K562 (cell line): Measurements from ENCODE around the gene DIP2A. TPM values are rescaled to one million over a fixed set of nuclear protein-coding genes. Genes with fewer than 3 reads are reported as not detected.

ENCODE experiments used
- ATAC-seq: fragments of 200-7000 bp; cut with Tn5 transposase; 3 replicates; pipeline ENCODE4 v1.9.1; 2020; ENCODE audit warnings: moderate library complexity
- BruUV-seq: library from RNA; stranded (reverse); fragments of 400-500 nt; replicated peaks from 2 replicates; lab custom pipeline; 2021; lab: Mats Ljungman, UMichigan
- CTCF ChIA-PET: fragments of 300-600 bp; formaldehyde crosslinking; extraction: SDS; loops from one replicate; lab custom pipeline; 2021; ENCODE audit warnings: low intra/inter-chr PET ratio; lab: Yijun Ruan, JAX
- POLR2A ChIA-PET: fragments of 300-600, 350-650 bp; sonication (Branson Sonifier 250); formaldehyde crosslinking; extraction: SDS; loops from one replicate; lab custom pipeline; 2021; ENCODE audit warnings: antibody characterized with exemption, inconsistent platforms; lab: Yijun Ruan, JAX
- DNase-seq, 4 experiments: peaks; one replicate each; pipeline versions ENCODE4 v3.0.0 to v3.0.0-alpha.2; 2011 to 2018; ENCODE audit warnings: low spot score in 3 of 4, mixed read lengths in 3 of 4; ENCODE audit errors: extremely low read depth in 1 of 4
- FAIRE-seq: peaks from 2 replicates; lab custom pipeline; 2011; peaks lifted over from hg19 to GRCh38; lab: Jason Lieb, UNC
- H2AFZ ChIP-seq: 2 replicates; pipeline ENCODE4 v1.6.0; 2011; ENCODE audit warnings: low read depth, low read length, control low read depth, inconsistent platforms
- H3K27ac ChIP-seq: fragments of 200-600 bp; 3 replicates; pipeline ENCODE4 v1.8.0; 2011; ENCODE audit warnings: low read depth, mild to moderate bottlenecking, control low read depth, inconsistent platforms, low read length, moderate library complexity, mixed read lengths; ENCODE audit errors: extremely low read depth
- H3K27me3 ChIP-seq, 2 experiments: fragments of 300-600 bp in 1 of 2; 2 replicates in 1 of 2; 3 replicates in 1 of 2; pipeline versions ENCODE4 v1.6.0 to v1.8.0; 2011; ENCODE audit warnings: inconsistent platforms in 2 of 2, low read length in 2 of 2, mild to moderate bottlenecking in 1 of 2, mixed read lengths in 1 of 2, moderate library complexity in 1 of 2; ENCODE audit not compliant: control insufficient read depth in 2 of 2, insufficient read depth in 2 of 2
- H3K36me3 ChIP-seq: fragments of 300-600 bp; 3 replicates; pipeline ENCODE4 v1.8.0; 2011; ENCODE audit warnings: mild to moderate bottlenecking, low read length, inconsistent platforms; ENCODE audit not compliant: control insufficient read depth, insufficient read depth
- H3K4me1 ChIP-seq, 2 experiments: fragments of 200-600 bp in 1 of 2; replicated peaks in 1 of 2; 2 replicates in 1 of 2; 3 replicates in 1 of 2; pipeline versions ENCODE4 v1.5.1 to v1.8.0; 2011; ENCODE audit warnings: inconsistent platforms in 2 of 2, low read length in 2 of 2, mild to moderate bottlenecking in 1 of 2, mixed read lengths in 1 of 2, moderate library complexity in 1 of 2; ENCODE audit not compliant: control insufficient read depth in 2 of 2, insufficient read depth in 2 of 2
- H3K4me2 ChIP-seq: 2 replicates; pipeline ENCODE4 v1.6.1; 2011; ENCODE audit warnings: low read length, control low read depth, inconsistent platforms, mixed read lengths; ENCODE audit not compliant: insufficient read depth
- H3K4me3 ChIP-seq: fragments of 200-600 bp; sonication (generic), shearing (Covaris generic); 2 replicates; pipeline ENCODE4 v1.5.1; 2016; ENCODE audit warnings: control low read depth, inconsistent platforms
- H3K79me2 ChIP-seq: fragments of 200-600 bp; 3 replicates; pipeline ENCODE4 v1.8.0; 2011; ENCODE audit warnings: low read length, inconsistent platforms; ENCODE audit not compliant: control insufficient read depth, insufficient read depth
- H3K9ac ChIP-seq, 2 experiments: 2 replicates each; pipeline versions ENCODE4 v1.6.0 to v1.6.1; 2011; ENCODE audit warnings: low read depth in 2 of 2, low read length in 2 of 2, control low read depth in 1 of 2, inconsistent platforms in 1 of 2, mild to moderate bottlenecking in 1 of 2, mixed read lengths in 1 of 2; ENCODE audit not compliant: insufficient read depth in 1 of 2
- H3K9me1 ChIP-seq: one replicate; pipeline ENCODE4 v1.6.0; 2011; ENCODE audit warnings: inconsistent platforms, mild to moderate bottlenecking, low read length, moderate library complexity; ENCODE audit not compliant: control insufficient read depth, insufficient read depth
- H3K9me3 ChIP-seq: replicated peaks from 2 replicates; pipeline ENCODE4 v1.5.1; 2011; ENCODE audit warnings: low read depth, low read length, inconsistent platforms; ENCODE audit not compliant: control insufficient read depth, insufficient read depth
- H4K20me1 ChIP-seq: replicated peaks from 2 replicates; pipeline ENCODE4 v1.6.1; 2011; ENCODE audit warnings: low read length, inconsistent platforms, mixed read lengths; ENCODE audit not compliant: control insufficient read depth, insufficient read depth
- CEBPB ChIP-seq: fragments of 450-650 bp; IDR thresholded peaks from 2 replicates; pipeline ENCODE4 v1.6.1; 2016; ENCODE audit warnings: missing genetic modification characterization, missing compliant biosample characterization
- DACH1 ChIP-seq: fragments of 450-650 bp; IDR thresholded peaks from 2 replicates; pipeline ENCODE4 v1.6.1; 2018; ENCODE audit not compliant: partially characterized antibody
- RBM25 ChIP-seq: fragments of 200-400 bp; formaldehyde crosslinking; IDR thresholded peaks from 2 replicates; pipeline ENCODE4 v1.6.1; 2018; ENCODE audit warnings: low read length, low read depth, moderate library complexity; ENCODE audit not compliant: severe bottlenecking
- SMAD4 ChIP-seq: fragments of 250-450 bp; sonication (Bioruptor Pico); conservative IDR thresholded peaks from 2 replicates; pipeline ENCODE4 v1.8.0; 2021; ENCODE audit warnings: inconsistent platforms, mild to moderate bottlenecking, moderate library complexity
- WGBS: fragments of 100-300 bp; shearing (Covaris generic); methylation state at CpG from one replicate; pipeline ENCODE4 v1.1.6; 2016; ENCODE audit warnings: low coverage, mixed read lengths; ENCODE audit not compliant: insufficient coverage; ENCODE audit errors: missing lambda C conversion rate; 5-methylcytosine and 5-hydroxymethylcytosine counted together
- in situ Hi-C: fragments of 300-500 bp; cut with MboI; formaldehyde crosslinking; loops from 4 replicates; pipeline ENCODE4 v1.15.0; 2018; ENCODE audit warnings: inconsistent platforms, mixed read lengths
- intact Hi-C: fragments of 100-400 bp; cut with micrococcal nuclease; formaldehyde crosslinking; loops from 2 replicates; pipeline ENCODE4 v1.14.2; 2022
- polyA plus RNA-seq, 8 experiments: library from polyadenylated mRNA; depleted of rRNA in 4 of 8; stranded (reverse) in 5 of 8; unstranded in 3 of 8; fragments of >200 nt; fragmentation: Nextera tagmentation in 2 of 8; fragmentation: Illumina TruSeq in 1 of 8; extraction: Ambion mirVana in 2 of 8; extraction: Trizol in 1 of 8; gene quantifications; 2 replicates each; pipeline versions ENCODE4 v1.2.1 to v1.2.3, GENCODE V29; 2011 to 2014; ENCODE audit warnings: inconsistent platforms in 1 of 8, missing spikeins in 1 of 8
- total RNA-seq, 7 experiments: library from RNA; depleted of rRNA in 6 of 7; stranded (reverse); fragments of >200 nt in 6 of 7; fragmentation: Illumina TruSeq in 2 of 7; extraction: Trizol in 2 of 7; gene quantifications; 2 replicates each; pipeline versions ENCODE4 v1.2.1 to v1.2.3, GENCODE V29; 2011 to 2021; ENCODE audit warnings: low replicate concordance in 1 of 7
- TF ChIP-seq, protein P1 (sequence below): fragments of 250-450 bp; sonication (Bioruptor Pico); IDR thresholded peaks from 2 replicates; pipeline ENCODE4 v1.5.0; 2020; ENCODE audit warnings: mild to moderate bottlenecking, borderline replicate concordance
- TF ChIP-seq, protein P2 (sequence below), 3 experiments: fragments of 200-800 bp in 1 of 3; sonication (Bioruptor generic) in 1 of 3; sonication (generic) in 1 of 3; formaldehyde crosslinking in 1 of 3; IDR thresholded peaks; 2 replicates each; pipeline versions ENCODE4 v1.6.1 to v1.8.0; 2016 to 2022; ENCODE audit warnings: mild to moderate bottlenecking in 2 of 3, missing compliant biosample characterization in 2 of 3, missing genetic modification characterization in 2 of 3, missing genetic modification reagents in 1 of 3
- TF ChIP-seq, protein P3 (sequence below): fragments of 450-650 bp; IDR thresholded peaks from 2 replicates; pipeline ENCODE4 v1.6.1; 2018; ENCODE audit warnings: mild to moderate bottlenecking, low read depth; ENCODE audit not compliant: partially characterized antibody

Gene DIP2A
- total and polyA plus RNA-seq, 9 of the 15 experiments (the other 6 are each of a cell fraction or from before 2014, with no cell fraction given), result 4.3 to 34.5 (median 20.3) TPM

DNA sequence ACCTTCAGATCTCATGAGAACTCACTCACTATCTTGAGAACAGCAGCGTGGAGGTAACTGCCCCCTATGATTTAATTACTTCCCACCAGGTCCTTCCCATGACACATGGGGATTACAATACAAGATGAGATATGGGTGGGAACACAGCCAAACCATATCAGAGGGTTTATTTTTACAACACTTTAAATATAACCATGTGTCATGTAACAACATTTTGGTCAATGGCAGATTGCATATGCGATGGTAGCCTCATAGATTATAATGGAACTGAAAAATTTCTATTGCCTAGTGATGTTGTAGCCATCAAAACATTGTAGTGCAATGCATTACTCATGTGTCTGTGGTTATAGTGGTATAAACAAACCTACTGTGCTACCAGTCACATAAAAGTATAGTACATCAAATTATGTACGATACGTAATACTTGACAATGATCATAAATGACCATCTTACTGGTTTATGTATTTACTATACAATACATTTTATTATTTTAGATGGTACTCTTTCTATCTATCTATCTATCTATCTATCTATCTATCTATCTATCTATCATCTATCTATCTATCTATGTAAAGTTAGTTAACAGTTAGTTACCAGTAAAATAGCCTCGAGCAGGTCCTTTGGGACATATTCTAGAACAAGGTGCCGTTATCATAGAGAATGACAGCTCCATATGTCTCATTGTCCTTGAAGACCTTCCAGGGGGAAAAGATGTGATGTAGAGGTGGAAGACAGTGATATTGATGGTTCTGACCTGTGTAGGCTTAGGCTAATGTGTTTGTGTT is 158.8 kb downstream of the DIP2A start:
- CTCF ChIA-PET, result no interaction called here

DNA sequence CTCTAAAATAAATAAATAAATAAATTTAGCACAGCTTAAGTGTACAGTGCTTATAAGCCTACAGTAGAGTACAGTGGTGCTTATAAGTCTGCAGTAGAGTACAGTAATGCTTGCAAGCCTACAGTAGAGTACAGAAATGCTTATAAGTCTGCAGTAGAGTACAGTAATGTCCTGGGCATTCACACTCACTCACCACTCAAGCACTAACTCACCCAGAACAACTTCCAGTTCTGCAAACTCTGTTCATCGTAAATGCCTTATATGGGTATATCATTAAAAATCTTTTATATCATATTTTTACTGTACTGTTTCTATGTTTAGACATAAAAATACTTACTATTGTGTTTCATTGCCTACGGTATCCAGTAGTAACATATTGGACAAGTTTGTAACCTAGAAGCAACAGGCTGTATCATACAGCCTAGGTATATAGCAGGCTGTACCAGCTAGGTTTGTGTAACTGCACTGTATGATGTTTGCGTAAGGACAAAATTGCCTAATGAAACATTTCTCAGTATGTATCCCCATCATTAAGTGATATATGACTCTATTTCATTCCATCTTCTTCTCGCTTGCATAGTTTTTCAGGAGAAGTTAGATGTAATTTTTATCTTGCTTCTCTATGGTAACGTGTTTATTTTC is 160.2 kb downstream of the DIP2A start:
- in situ Hi-C loops, result no loop called here
- no peak for FAIRE-seq
- POLR2A ChIA-PET, result interaction anchor here (0.6 to 4.0 kb wide), 5 partner anchors 10 to 122 kb away, joined by 3 to 17 read pairs (median 4); partner anchors contain the start of gene PRMT2
- TF ChIP-seq, protein P1, sequence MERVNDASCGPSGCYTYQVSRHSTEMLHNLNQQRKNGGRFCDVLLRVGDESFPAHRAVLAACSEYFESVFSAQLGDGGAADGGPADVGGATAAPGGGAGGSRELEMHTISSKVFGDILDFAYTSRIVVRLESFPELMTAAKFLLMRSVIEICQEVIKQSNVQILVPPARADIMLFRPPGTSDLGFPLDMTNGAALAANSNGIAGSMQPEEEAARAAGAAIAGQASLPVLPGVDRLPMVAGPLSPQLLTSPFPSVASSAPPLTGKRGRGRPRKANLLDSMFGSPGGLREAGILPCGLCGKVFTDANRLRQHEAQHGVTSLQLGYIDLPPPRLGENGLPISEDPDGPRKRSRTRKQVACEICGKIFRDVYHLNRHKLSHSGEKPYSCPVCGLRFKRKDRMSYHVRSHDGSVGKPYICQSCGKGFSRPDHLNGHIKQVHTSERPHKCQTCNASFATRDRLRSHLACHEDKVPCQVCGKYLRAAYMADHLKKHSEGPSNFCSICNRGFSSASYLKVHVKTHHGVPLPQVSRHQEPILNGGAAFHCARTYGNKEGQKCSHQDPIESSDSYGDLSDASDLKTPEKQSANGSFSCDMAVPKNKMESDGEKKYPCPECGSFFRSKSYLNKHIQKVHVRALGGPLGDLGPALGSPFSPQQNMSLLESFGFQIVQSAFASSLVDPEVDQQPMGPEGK (CRISPR knock-in tag), result no peak
- TF ChIP-seq, protein P2, sequence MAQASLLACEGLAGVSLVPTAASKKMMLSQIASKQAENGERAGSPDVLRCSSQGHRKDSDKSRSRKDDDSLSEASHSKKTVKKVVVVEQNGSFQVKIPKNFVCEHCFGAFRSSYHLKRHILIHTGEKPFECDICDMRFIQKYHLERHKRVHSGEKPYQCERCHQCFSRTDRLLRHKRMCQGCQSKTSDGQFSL (CRISPR knock-in tag; IDR thresholded peaks at IDR 0.05), result no peak
- TF ChIP-seq, protein P2 (tag; IDR thresholded peaks at IDR 0.05), result no peak
- TF ChIP-seq SMAD4 (CRISPR knock-in tag) (no peak), RBM25 (no peak)
- TF ChIP-seq, protein P3, sequence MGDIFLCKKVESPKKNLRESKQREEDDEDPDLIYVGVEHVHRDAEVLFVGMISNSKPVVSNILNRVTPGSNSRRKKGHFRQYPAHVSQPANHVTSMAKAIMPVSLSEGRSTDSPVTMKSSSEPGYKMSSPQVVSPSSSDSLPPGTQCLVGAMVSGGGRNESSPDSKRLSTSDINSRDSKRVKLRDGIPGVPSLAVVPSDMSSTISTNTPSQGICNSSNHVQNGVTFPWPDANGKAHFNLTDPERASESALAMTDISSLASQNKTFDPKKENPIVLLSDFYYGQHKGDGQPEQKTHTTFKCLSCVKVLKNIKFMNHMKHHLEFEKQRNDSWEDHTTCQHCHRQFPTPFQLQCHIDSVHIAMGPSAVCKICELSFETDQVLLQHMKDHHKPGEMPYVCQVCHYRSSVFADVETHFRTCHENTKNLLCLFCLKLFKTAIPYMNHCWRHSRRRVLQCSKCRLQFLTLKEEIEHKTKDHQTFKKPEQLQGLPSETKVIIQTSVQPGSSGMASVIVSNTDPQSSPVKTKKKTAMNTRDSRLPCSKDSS, result no peak

More for the DNA sequence above, 158.8 kb downstream of the DIP2A start:
- Histone ChIP-seq H3K4me3 (no peak overlapping the region), H3K27ac (no peak overlapping the region), H3K4me1 (no peaks in the 10 kb centered on the region), H3K9ac (no peak overlapping the region), H3K79me2 (no peaks in the 10 kb centered on the region), H3K4me2 (no peak overlapping the region), H3K27me3 (peaks cover 15 to 21% of the 10 kb centered on the region in 2 experiments), H3K36me3 (no peaks in the 10 kb centered on the region), H3K9me1 (no peaks in the 10 kb centered on the region), H2AFZ (no peak overlapping the region), H4K20me1 (no peaks in the 10 kb centered on the region), H3K9me3 (no peaks in the 10 kb centered on the region; the same call in 1 of the 2 replicates)
- 17% methylated on average over 6 of the region's 6 CpGs for WGBS
- in situ Hi-C loops, result no loop called here
- POLR2A ChIA-PET, result interaction anchor here (0.6 to 1.8 kb wide), 4 partner anchors 8 to 249 kb away, joined by 3 to 4 read pairs (median 4); partner anchors contain the start of gene PRMT2
- no TSS peak for BruUV-seq
- ATAC-seq, result no peak
- intact Hi-C loops, result no loop called here
- no peak for DNase-seq
- FAIRE-seq, result no peak
- no peak for TF ChIP-seq RBM25
- no peak for TF ChIP-seq CEBPB (tag)
- peak; percentile 67 for TF ChIP-seq DACH1

More for the DNA sequence above, 160.2 kb downstream of the DIP2A start:
- CTCF ChIA-PET, result no interaction called here
- DNase-seq (no peak), ATAC-seq (no peak)
- H2AFZ ChIP-seq, result no peak overlapping the region
- no peaks in the 10 kb centered on the region for H3K9me3 ChIP-seq
- WGBS, result 18% methylated on average over 5 of the region's 5 CpGs
- H3K27me3 ChIP-seq, result peaks cover 12 to 14% of the 10 kb centered on the region in 2 experiments
- H3K4me1 ChIP-seq, result peaks cover 0 to under 1% of the 10 kb centered on the region in 2 experiments; a peak in 1 of 5 replicates
- H3K4me3 ChIP-seq, result no peak overlapping the region
- no peaks in the 10 kb centered on the region for H3K9me1 ChIP-seq
- no peak overlapping the region for H3K9ac ChIP-seq
- H3K27ac ChIP-seq, result no peak overlapping the region
- H3K79me2 ChIP-seq, result no peaks in the 10 kb centered on the region
- no peaks in the 10 kb centered on the region for H4K20me1 ChIP-seq
- intact Hi-C loops, result no loop called here
- BruUV-seq, result no TSS peak
- H3K4me2 ChIP-seq, result no peak overlapping the region
- no peaks in the 10 kb centered on the region for H3K36me3 ChIP-seq
